K562 (cell line): Measurements from ENCODE around the gene AHNAK. TPM values are rescaled to one million over a fixed set of nuclear protein-coding genes. Genes with fewer than 3 reads are reported as not detected.

Source experiments
- ARID2 ChIP-seq: fragments of 450-650 bp; IDR thresholded peaks from 2 replicates; pipeline ENCODE4 v1.6.1; 2017; ENCODE audit warnings: antibody characterized with exemption, mild to moderate bottlenecking
- CEBPB ChIP-seq: fragments of 450-650 bp; IDR thresholded peaks from 2 replicates; pipeline ENCODE4 v1.6.1; 2016; ENCODE audit warnings: missing genetic modification characterization, missing compliant biosample characterization
- GATAD2B ChIP-seq: fragments of 450-650 bp; IDR thresholded peaks from 2 replicates; pipeline ENCODE4 v1.6.1; 2017; ENCODE audit warnings: mild to moderate bottlenecking, borderline replicate concordance
- MNT ChIP-seq, 2 experiments: fragments of 450-650 bp; conservative IDR thresholded peaks; 2 replicates each; pipeline ENCODE4 v1.6.1; 2017; ENCODE audit warnings: mild to moderate bottlenecking in 2 of 2, moderate library complexity in 2 of 2
- NFE2L1 ChIP-seq: fragments of 450-650 bp; IDR thresholded peaks from 2 replicates; pipeline ENCODE4 v1.6.1; 2016; ENCODE audit warnings: missing genetic modification characterization, low read depth, mild to moderate bottlenecking, missing compliant biosample characterization, moderate library complexity, borderline replicate concordance
- PBX2 ChIP-seq, 2 experiments: IDR thresholded peaks in 1 of 2; conservative IDR thresholded peaks in 1 of 2; 2 replicates each; pipeline ENCODE4 v1.6.1; 2016; ENCODE audit warnings: low read depth in 2 of 2, mild to moderate bottlenecking in 1 of 2, missing compliant biosample characterization in 1 of 2, missing genetic modification characterization in 1 of 2, moderate library complexity in 1 of 2
- PKNOX1 ChIP-seq: fragments of 450-650 bp; IDR thresholded peaks from 2 replicates; pipeline ENCODE4 v1.6.1; 2016
- POLR3A ChIP-seq: IDR thresholded peaks from 2 replicates; pipeline ENCODE4 v1.6.1; 2011; ENCODE audit warnings: borderline replicate concordance, mild to moderate bottlenecking, moderate library complexity; ENCODE audit not compliant: insufficient read length, insufficient read depth; ENCODE audit errors: extremely low read depth
- REST ChIP-seq, 2 experiments: fragments of 450-650 bp; formaldehyde crosslinking in 1 of 2; IDR thresholded peaks; 2 replicates each; pipeline versions ENCODE4 v1.4.0 to v1.6.1; 2014 to 2020; ENCODE audit warnings: mild to moderate bottlenecking in 2 of 2, borderline replicate concordance in 1 of 2, low read depth in 1 of 2
- YBX1 ChIP-seq: fragments of 450-650 bp; IDR thresholded peaks from 2 replicates; pipeline ENCODE4 v1.7.1; 2016; ENCODE audit warnings: mild to moderate bottlenecking
- ZNF431 ChIP-seq: sonication (generic); formaldehyde crosslinking; IDR thresholded peaks from 2 replicates; pipeline ENCODE4 v1.8.0; 2022; ENCODE audit warnings: mild to moderate bottlenecking, missing genetic modification reagents
- ZNF766 ChIP-seq: fragments of 200-800 bp; sonication (Bioruptor generic); conservative IDR thresholded peaks from 2 replicates; pipeline ENCODE4 v1.6.1; 2016; ENCODE audit warnings: missing genetic modification characterization, missing compliant biosample characterization
- polyA plus RNA-seq, 8 experiments: library from polyadenylated mRNA; depleted of rRNA in 4 of 8; stranded (reverse) in 5 of 8; unstranded in 3 of 8; fragments of >200 nt; fragmentation: Nextera tagmentation in 2 of 8; fragmentation: Illumina TruSeq in 1 of 8; extraction: Ambion mirVana in 2 of 8; extraction: Trizol in 1 of 8; gene quantifications; 2 replicates each; pipeline versions ENCODE4 v1.2.1 to v1.2.3, GENCODE V29; 2011 to 2014; ENCODE audit warnings: inconsistent platforms in 1 of 8, missing spikeins in 1 of 8
- total RNA-seq, 7 experiments: library from RNA; depleted of rRNA in 6 of 7; stranded (reverse); fragments of >200 nt in 6 of 7; fragmentation: Illumina TruSeq in 2 of 7; extraction: Trizol in 2 of 7; gene quantifications; 2 replicates each; pipeline versions ENCODE4 v1.2.1 to v1.2.3, GENCODE V29; 2011 to 2021; ENCODE audit warnings: low replicate concordance in 1 of 7

The AHNAK gene
- total and polyA plus RNA-seq, 9 of the 15 experiments (the other 6 are each of a cell fraction or from before 2014, with no cell fraction given): 1.5 to 89.7 (median 45.0) TPM

- TF ChIP-seq REST (IDR thresholded peaks at IDR 0.05; ENCODE audit: borderline replicate concordance) (peak; percentile 85), REST (CRISPR knock-in tag; IDR thresholded peaks at IDR 0.05; ENCODE audit: low read depth) (no peak), MNT (conservative IDR thresholded peaks at IDR 0.05) (no peak), GATAD2B (peak; percentile 32; the same call in 1 of the 2 replicates), PBX2 (CRISPR knock-in tag; IDR thresholded peaks at IDR 0.05; ENCODE audit: low read depth) (no peak), PBX2 (tag; conservative IDR thresholded peaks at IDR 0.05; ENCODE audit: low read depth) (peak; percentile 52), PKNOX1 (peak; percentile 67), ZNF766 (CRISPR knock-in tag) (0 out of 2 replicates have a peak, but pooled peaks have one; percentile 48), ARID2 (peak; percentile 65; the same call in 1 of the 2 replicates), ZNF431 (CRISPR knock-in tag) (no peak), YBX1 (no peak), NFE2L1 (tag) (no peak), CEBPB (tag) (peak; percentile 52; the same call in 1 of the 2 replicates), POLR3A (no peak)
Measured at GRCh38 chr11:62394825-62395538, 151.6 kb downstream of the AHNAK start (continued).
